Heart left ventricle (tissue), 16 donors: ENCODE data around the gene CAMTA1. TPM values are rescaled to one million over a fixed set of nuclear protein-coding genes. Genes with fewer than 3 reads are reported as not detected.
A peak's percentile ranks its signal among the peaks of the same experiment; 100 is the strongest.

Experiments used
- ATAC-seq, 4 donors: fragments of 200-7000 bp; cut with Tn5 transposase; one replicate each; pipeline ENCODE4 v1.9.1; 2020 to 2022; ENCODE audit warnings: moderate library complexity in 4 of 4, mild to moderate bottlenecking in 3 of 4, moderate number of reproducible peaks in 1 of 4
- DNase-seq, 5 donors: peaks; one replicate each; pipeline ENCODE4 v3.0.0-alpha.2; 2020
- H3K27ac ChIP-seq, 12 donors: fragments of 200-600 bp; sonication (generic) in 4 of 12; one replicate each; pipeline versions ENCODE4 v1.5.0 to v1.8.0; 2016 to 2022; ENCODE audit warnings: mild to moderate bottlenecking in 2 of 12
- H3K27me3 ChIP-seq, 9 donors: fragments of 200-600 bp; sonication (generic) in 2 of 9; one replicate each; pipeline versions ENCODE4 v1.5.1 to v1.8.0; 2016 to 2022; ENCODE audit warnings: mild to moderate bottlenecking in 3 of 9
- H3K36me3 ChIP-seq, 9 donors: fragments of 200-600 bp; sonication (generic) in 2 of 9; one replicate each; pipeline versions ENCODE4 v1.5.0 to v1.8.0; 2018 to 2022; ENCODE audit warnings: mild to moderate bottlenecking in 2 of 9
- H3K4me1 ChIP-seq, 12 donors: fragments of 200-600 bp; sonication (generic) in 4 of 12; one replicate each; pipeline versions ENCODE4 v1.5.0 to v1.8.0; 2016 to 2022; ENCODE audit warnings: mild to moderate bottlenecking in 3 of 12
- H3K4me3 ChIP-seq, 12 donors: fragments of 200-600 bp; sonication (generic) in 4 of 12; one replicate each; pipeline versions ENCODE4 v1.5.0 to v1.8.0; 2017 to 2022; ENCODE audit warnings: mild to moderate bottlenecking in 9 of 12, moderate library complexity in 4 of 12
- H3K9me3 ChIP-seq, 12 donors: fragments of 200-600 bp; sonication (generic) in 4 of 12; one replicate each; pipeline versions ENCODE4 v1.5.0 to v1.8.0; 2016 to 2022; ENCODE audit warnings: mild to moderate bottlenecking in 1 of 12
- CTCF ChIP-seq, 12 donors: fragments of 200-600 bp; sonication (generic) in 4 of 12; IDR thresholded peaks; one replicate each; pipeline versions ENCODE4 v1.5.0 to v1.8.0; 2018 to 2022; ENCODE audit warnings: antibody characterized with exemption in 12 of 12, mild to moderate bottlenecking in 5 of 12
- POLR2A ChIP-seq, 2 donors: fragments of 450-650 bp; IDR thresholded peaks; one replicate each; pipeline ENCODE4 v1.6.1; 2017; ENCODE audit warnings: antibody characterized with exemption in 2 of 2, mild to moderate bottlenecking in 2 of 2, moderate library complexity in 2 of 2
- WGBS, 4 donors: extraction: QIAGEN DNeasy Blood & Tissue Kit in 2 of 4; methylation state at CpG; one replicate each; pipeline versions ENCODE4 v1.1.5 to v1.1.7; 2013 to 2018; 5-methylcytosine and 5-hydroxymethylcytosine counted together
- intact Hi-C, 10 donors: fragments of 100-400 bp; cut with DNase I; formaldehyde crosslinking; loops; one replicate each; pipeline versions ENCODE4 v1.11.1 to v1.14.2; 2022
- polyA plus RNA-seq, 2 donors: library from polyadenylated mRNA; stranded (reverse); fragments of 200-250 nt; gene quantifications; one replicate each; pipeline ENCODE4 v1.2.3, GENCODE V29; 2013
- total RNA-seq, 9 donors: library from RNA; depleted of rRNA in 2 of 9; stranded (reverse); fragments of >200 nt in 2 of 9; fragmentation: NEBNext Ultra II Directional in 3 of 9; extraction: Animal tissue kit (Norgen Biotek cat#: 25700) in 3 of 9; gene quantifications; one replicate each; pipeline versions ENCODE4 v1.1.0 to v1.2.4, GENCODE V29; 2016 to 2023
- donor health status: ischemic (EF 13 %, LVEDD 7.1; RV severe dilation, severe dysfunction).
- donor health status: healthy with polysubstance abuse.
- donor health status: DM: no; HTN: yes; CAD: no.
- donor health status: DM: no; HTN: no; CAD: no.
- donor health status: ischemic (EF 25% LVEDD 6.9; RV normal size, moderate dysfunction).
- donor health status: ischemic (EF 25% LVEDD 5.7; RV mildly dilated, moderate dysfunction).
- donor health status: healthy.
- donor health status: DM: yes; HTN: yes; CAD: no.
- donor health status: ischemic (EF 35%, LVEDD 5.7; RV mildly dilated, moderate dysfunction).
- donor health status: nonischemic (EF 11% LVEDD 7.7; RV severe dilation, severe dysfunction).
- donor health status: DM: yes; HTN: yes; CAD: no.
- donor health status: PGD.
- donor health status: ischemic (EF 29% LVEDD 5.4; RV normal size, mild dysfunction).
- donor health status: nonischemic (EF 23%, LVEDD 6.1; RV moderate dilation, normal function).

CAMTA1 gene
- total and polyA plus RNA-seq, 11 donors, result 114 to 303 (median 137) TPM

- Histone ChIP-seq H3K4me3 (no peak overlapping the region), H3K9me3 (no peaks in the 10 kb centered on the region), H3K4me1 (peaks cover 6 to 73% (median 51%) of the 10 kb centered on the region in 12 donors), H3K36me3 (no peaks in the 10 kb centered on the region), H3K27ac (peak overlapping the region in 10 of 12 donors; percentile 7 to 71 (median 41)), H3K27me3 (no peaks in the 10 kb centered on the region)
- intact Hi-C loops, result loop anchor here in 3 of 10 donors (5.0 to 10.0 kb wide), 4 partner anchors 80 to 843 kb away; no protein-coding TSS in a partner anchor
- peak in 3 of 4 donors; percentile 45 to 73 (median 63) for ATAC-seq
- DNase-seq, result peak in 1 of 5 donors; percentile 23
- no peak for TF ChIP-seq POLR2A (IDR thresholded peaks at IDR 0.05)
- no peak for TF ChIP-seq CTCF (IDR thresholded peaks at IDR 0.05)
- 30 to 40% (median 32%) methylated on average over 3 of the region's 3 CpGs for WGBS, 4 donors
These were observed 16.7 kb downstream of the CAMTA1 start for GRCh38 chr1:6801966-6802365.

GRCh38 chr1:6802454-6802853, 17.2 kb downstream of the CAMTA1 start:
- no peak overlapping the region for H3K4me3 ChIP-seq
- H3K27ac ChIP-seq, result peak overlapping the region in 9 of 12 donors; percentile 7 to 71 (median 47)
- no peaks in the 10 kb centered on the region for H3K27me3 ChIP-seq
- intact Hi-C loops, result loop anchor here in 3 of 10 donors (5.0 to 10.0 kb wide), 4 partner anchors 80 to 842 kb away; no protein-coding TSS in a partner anchor
- DNase-seq, result no peak
- WGBS, 4 donors, result 83 to 98% (median 91%) methylated on average over 2 of the region's 2 CpGs
- H3K9me3 ChIP-seq, result no peaks in the 10 kb centered on the region
- ATAC-seq, result peak in 1 of 4 donors; percentile 23
- TF ChIP-seq POLR2A (IDR thresholded peaks at IDR 0.05) (no peak), CTCF (IDR thresholded peaks at IDR 0.05) (no peak)
- no peaks in the 10 kb centered on the region for H3K36me3 ChIP-seq
- peaks cover 6 to 72% (median 53%) of the 10 kb centered on the region in 12 donors for H3K4me1 ChIP-seq

GRCh38 chr1:6802893-6803292, 17.6 kb downstream of the CAMTA1 start:
- Histone ChIP-seq H3K4me3 (no peak overlapping the region), H3K9me3 (no peaks in the 10 kb centered on the region), H3K27me3 (no peaks in the 10 kb centered on the region), H3K4me1 (peaks cover 6 to 75% (median 53%) of the 10 kb centered on the region in 12 donors), H3K27ac (peak overlapping the region in 3 of 12 donors; percentile 47 to 61 (median 56)), H3K36me3 (no peaks in the 10 kb centered on the region)
- TF ChIP-seq POLR2A (IDR thresholded peaks at IDR 0.05), result no peak
- no peak for TF ChIP-seq CTCF (IDR thresholded peaks at IDR 0.05)
- intact Hi-C loops, result loop anchor here in 3 of 10 donors (5.0 to 10.0 kb wide), 4 partner anchors 79 to 842 kb away; no protein-coding TSS in a partner anchor
- no peak for DNase-seq
- no peak for ATAC-seq
- WGBS, 4 donors, result 87 to 93% (median 91%) methylated on average over 8 of the region's 8 CpGs

GRCh38 chr1:6803357-6803756, 18.1 kb downstream of the CAMTA1 start:
- no peaks in the 10 kb centered on the region for H3K27me3 ChIP-seq
- no peak for ATAC-seq
- no peaks in the 10 kb centered on the region for H3K36me3 ChIP-seq
- H3K4me1 ChIP-seq, result peaks cover 6 to 77% (median 55%) of the 10 kb centered on the region in 12 donors
- intact Hi-C loops, result loop anchor here in 3 of 10 donors (5.0 to 10.0 kb wide), 4 partner anchors 79 to 841 kb away; no protein-coding TSS in a partner anchor
- TF ChIP-seq CTCF (IDR thresholded peaks at IDR 0.05) (no peak), POLR2A (IDR thresholded peaks at IDR 0.05) (no peak)
- no peak for DNase-seq
- H3K9me3 ChIP-seq, result no peaks in the 10 kb centered on the region
- WGBS, 4 donors, result 87 to 94% (median 91%) methylated on average over 2 of the region's 2 CpGs
- H3K27ac ChIP-seq, result peak overlapping the region in 1 of 12 donors; percentile 47
- H3K4me3 ChIP-seq, result no peak overlapping the region
